Non-pigmented ciliary epithelial cell (primary cell): ENCODE data around the gene SH3BGRL.

ENCODE experiments used
- DNase-seq: peaks from one replicate; pipeline ENCODE4 v3.0.0-alpha.2; 2010; ENCODE audit warnings: low read depth

SH3BGRL gene

GRCh38 chrX:81201671-81202455 lies at the start of gene SH3BGRL, which contains the start of gene HMGN5:
TSS of gene SH3BGRL (plus strand) at chrX:81202102. CDS start at chrX:81202201, 99 bp downstream.
TSS of gene HMGN5 (minus strand) at chrX:81201913. CDS start at chrX:81121549, 80,364 bp downstream.
- DNase-seq: peak; percentile 61

- DNase-seq: no peak
These were observed 33.5 kb upstream of the SH3BGRL start for GRCh38 chrX:81168391-81168790.

- DNase-seq: no peak
These were observed 27.6 kb upstream of the SH3BGRL start for GRCh38 chrX:81174286-81174685.

- DNase-seq: no peak
These were observed 6.6 kb upstream of the SH3BGRL start for GRCh38 chrX:81195259-81195658.

GRCh38 chrX:81195712-81196111 lies 6.2 kb upstream of the SH3BGRL start:
- DNase-seq: no peak

GRCh38 chrX:81201071-81201470 lies 831 bp upstream of the SH3BGRL start:
- no peak for DNase-seq

- DNase-seq: no peak
These were observed 536 bp downstream of the SH3BGRL start for GRCh38 chrX:81202456-81202819.

GRCh38 chrX:81202943-81203342 lies 1.0 kb downstream of the SH3BGRL start:
- no peak for DNase-seq

- no peak for DNase-seq
These were observed 3.6 kb downstream of the SH3BGRL start for GRCh38 chrX:81205551-81205950.

- DNase-seq: no peak
These were observed 4.6 kb downstream of the SH3BGRL start for GRCh38 chrX:81206476-81206875.

GRCh38 chrX:81208916-81209315 lies 7.0 kb downstream of the SH3BGRL start:
- no peak for DNase-seq

- DNase-seq: no peak
These were observed 13.8 kb downstream of the SH3BGRL start for GRCh38 chrX:81215685-81216084.

- no peak for DNase-seq
These were observed 27.3 kb downstream of the SH3BGRL start for GRCh38 chrX:81229229-81229628.

GRCh38 chrX:81229901-81230300 lies 28.0 kb downstream of the SH3BGRL start:
- no peak for DNase-seq

GRCh38 chrX:81231476-81231875 lies 29.6 kb downstream of the SH3BGRL start:
- DNase-seq: no peak

GRCh38 chrX:81232218-81232617 lies 30.3 kb downstream of the SH3BGRL start:
- DNase-seq: no peak

GRCh38 chrX:81237516-81237915 lies 35.6 kb downstream of the SH3BGRL start:
- DNase-seq: no peak

GRCh38 chrX:81238166-81238565 lies 36.3 kb downstream of the SH3BGRL start:
- DNase-seq: no peak

GRCh38 chrX:81240701-81241331 lies 38.9 kb downstream of the SH3BGRL start:
- DNase-seq: no peak

- DNase-seq: no peak
These were observed 39.9 kb downstream of the SH3BGRL start for GRCh38 chrX:81241753-81242152.

GRCh38 chrX:81255876-81256275 lies 54.0 kb downstream of the SH3BGRL start:
- no peak for DNase-seq

GRCh38 chrX:81257817-81258216 lies 55.9 kb downstream of the SH3BGRL start:
- DNase-seq: no peak

- DNase-seq: no peak
These were observed 57.3 kb downstream of the SH3BGRL start for GRCh38 chrX:81259020-81259713.
